PFSK-1 (cell line): ENCODE measurements around the gene LCN12.

ENCODE experiments used
- FOXP2 ChIP-seq: optimal IDR thresholded peaks from 2 replicates; pipeline ENCODE3; 2011; ENCODE audit warnings: borderline replicate concordance, control low read depth, inconsistent platforms; ENCODE audit not compliant: insufficient read depth; ENCODE audit errors: extremely low read length, extremely low read depth
- TAF1 ChIP-seq: IDR thresholded peaks from 2 replicates; pipeline ENCODE4 v1.6.1; 2012; ENCODE audit warnings: low read length, control low read depth, borderline replicate concordance; ENCODE audit not compliant: insufficient read depth
- TF ChIP-seq, protein P1 (sequence below), 2 experiments: IDR thresholded peaks; 2 replicates each; pipeline versions ENCODE4 v1.6.1 to v1.8.0; 2011 to 2012; ENCODE audit warnings: low read depth in 2 of 2, low read length in 2 of 2, control low read depth in 1 of 2, inconsistent platforms in 1 of 2, mild to moderate bottlenecking in 1 of 2, moderate library complexity in 1 of 2; ENCODE audit not compliant: insufficient read depth in 1 of 2

DNA sequence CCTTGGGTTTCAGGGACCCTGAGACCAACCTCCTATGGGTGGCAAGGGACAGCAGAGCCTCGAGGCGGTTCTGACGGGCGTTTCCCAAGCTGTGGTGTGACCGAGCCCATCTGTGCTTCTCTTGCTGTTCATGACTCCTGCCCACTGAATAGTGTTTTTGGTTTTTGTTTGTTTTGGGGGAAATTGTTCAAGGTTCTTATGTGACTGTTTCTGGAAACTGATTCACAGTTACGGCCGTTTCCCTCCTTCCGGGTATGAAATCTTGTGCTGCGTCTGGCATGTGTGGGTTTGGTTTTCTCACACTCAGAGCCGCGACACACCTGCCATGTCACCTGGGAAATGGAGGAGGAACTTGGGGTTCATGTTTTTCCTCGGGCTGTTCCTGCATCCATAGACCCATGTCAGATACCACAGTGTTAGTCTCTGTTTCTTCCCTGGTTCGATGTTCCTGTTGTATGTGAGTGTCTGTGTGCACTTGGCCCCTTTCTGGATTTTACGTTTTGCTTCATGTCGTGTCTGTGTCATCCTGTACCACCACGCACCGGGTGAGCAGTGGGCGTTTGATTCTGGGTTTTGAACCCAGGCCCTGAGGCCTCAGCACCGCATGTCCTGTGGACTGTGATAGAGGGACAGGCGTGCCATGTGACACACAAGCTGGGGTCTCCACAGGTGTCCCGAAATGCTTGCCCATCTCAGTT, 36.3 kb upstream of the LCN12 start:
- no peak for TF ChIP-seq TAF1
- TF ChIP-seq, protein P1, sequence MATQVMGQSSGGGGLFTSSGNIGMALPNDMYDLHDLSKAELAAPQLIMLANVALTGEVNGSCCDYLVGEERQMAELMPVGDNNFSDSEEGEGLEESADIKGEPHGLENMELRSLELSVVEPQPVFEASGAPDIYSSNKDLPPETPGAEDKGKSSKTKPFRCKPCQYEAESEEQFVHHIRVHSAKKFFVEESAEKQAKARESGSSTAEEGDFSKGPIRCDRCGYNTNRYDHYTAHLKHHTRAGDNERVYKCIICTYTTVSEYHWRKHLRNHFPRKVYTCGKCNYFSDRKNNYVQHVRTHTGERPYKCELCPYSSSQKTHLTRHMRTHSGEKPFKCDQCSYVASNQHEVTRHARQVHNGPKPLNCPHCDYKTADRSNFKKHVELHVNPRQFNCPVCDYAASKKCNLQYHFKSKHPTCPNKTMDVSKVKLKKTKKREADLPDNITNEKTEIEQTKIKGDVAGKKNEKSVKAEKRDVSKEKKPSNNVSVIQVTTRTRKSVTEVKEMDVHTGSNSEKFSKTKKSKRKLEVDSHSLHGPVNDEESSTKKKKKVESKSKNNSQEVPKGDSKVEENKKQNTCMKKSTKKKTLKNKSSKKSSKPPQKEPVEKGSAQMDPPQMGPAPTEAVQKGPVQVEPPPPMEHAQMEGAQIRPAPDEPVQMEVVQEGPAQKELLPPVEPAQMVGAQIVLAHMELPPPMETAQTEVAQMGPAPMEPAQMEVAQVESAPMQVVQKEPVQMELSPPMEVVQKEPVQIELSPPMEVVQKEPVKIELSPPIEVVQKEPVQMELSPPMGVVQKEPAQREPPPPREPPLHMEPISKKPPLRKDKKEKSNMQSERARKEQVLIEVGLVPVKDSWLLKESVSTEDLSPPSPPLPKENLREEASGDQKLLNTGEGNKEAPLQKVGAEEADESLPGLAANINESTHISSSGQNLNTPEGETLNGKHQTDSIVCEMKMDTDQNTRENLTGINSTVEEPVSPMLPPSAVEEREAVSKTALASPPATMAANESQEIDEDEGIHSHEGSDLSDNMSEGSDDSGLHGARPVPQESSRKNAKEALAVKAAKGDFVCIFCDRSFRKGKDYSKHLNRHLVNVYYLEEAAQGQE (IDR thresholded peaks at IDR 0.05; ENCODE audit: insufficient read depth in 1 of 2, low read depth in 2 of 2, low read length in 2 of 2): no peak
- no peak for TF ChIP-seq FOXP2
